IMR-90 (cell line): ENCODE data around the gene CASP8.

Experiments
- TF ChIP-seq, protein P1 (sequence below): conservative IDR thresholded peaks from 2 replicates; pipeline ENCODE4 v1.5.1; 2012; ENCODE audit warnings: mild to moderate bottlenecking, low read depth, low read length, improper control_type of control experiment
- TF ChIP-seq, protein P2 (sequence below): fragments of 150-350 bp; IDR thresholded peaks from 2 replicates; pipeline ENCODE4 v1.6.1; 2017; ENCODE audit warnings: mild to moderate bottlenecking, antibody characterized with exemption, low read length, low read depth

DNA sequence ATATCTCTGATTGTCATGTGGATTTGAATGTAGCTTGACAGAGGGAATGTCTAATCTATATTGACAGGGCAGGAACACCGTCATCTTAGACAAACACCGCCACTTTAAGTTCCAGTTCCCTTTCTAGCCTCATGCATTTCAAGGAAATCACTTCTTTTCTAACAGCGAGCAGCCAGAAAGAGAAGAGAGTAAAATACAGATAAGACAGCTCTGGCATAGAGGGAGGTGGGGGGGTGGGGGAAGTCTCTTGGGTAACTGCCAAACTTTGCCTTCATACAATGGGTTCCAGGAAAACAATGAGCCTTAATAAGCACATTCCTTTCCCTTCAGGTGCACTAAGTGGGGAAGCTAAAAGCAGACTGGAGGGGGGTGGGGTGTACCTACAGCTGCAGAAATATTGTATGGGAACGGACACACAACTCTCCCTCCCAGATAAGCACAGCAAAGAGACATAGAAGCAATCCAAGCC is 40.2 kb upstream of the CASP8 start:
- TF ChIP-seq, protein P1, sequence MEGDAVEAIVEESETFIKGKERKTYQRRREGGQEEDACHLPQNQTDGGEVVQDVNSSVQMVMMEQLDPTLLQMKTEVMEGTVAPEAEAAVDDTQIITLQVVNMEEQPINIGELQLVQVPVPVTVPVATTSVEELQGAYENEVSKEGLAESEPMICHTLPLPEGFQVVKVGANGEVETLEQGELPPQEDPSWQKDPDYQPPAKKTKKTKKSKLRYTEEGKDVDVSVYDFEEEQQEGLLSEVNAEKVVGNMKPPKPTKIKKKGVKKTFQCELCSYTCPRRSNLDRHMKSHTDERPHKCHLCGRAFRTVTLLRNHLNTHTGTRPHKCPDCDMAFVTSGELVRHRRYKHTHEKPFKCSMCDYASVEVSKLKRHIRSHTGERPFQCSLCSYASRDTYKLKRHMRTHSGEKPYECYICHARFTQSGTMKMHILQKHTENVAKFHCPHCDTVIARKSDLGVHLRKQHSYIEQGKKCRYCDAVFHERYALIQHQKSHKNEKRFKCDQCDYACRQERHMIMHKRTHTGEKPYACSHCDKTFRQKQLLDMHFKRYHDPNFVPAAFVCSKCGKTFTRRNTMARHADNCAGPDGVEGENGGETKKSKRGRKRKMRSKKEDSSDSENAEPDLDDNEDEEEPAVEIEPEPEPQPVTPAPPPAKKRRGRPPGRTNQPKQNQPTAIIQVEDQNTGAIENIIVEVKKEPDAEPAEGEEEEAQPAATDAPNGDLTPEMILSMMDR: no peak
- TF ChIP-seq, protein P2, sequence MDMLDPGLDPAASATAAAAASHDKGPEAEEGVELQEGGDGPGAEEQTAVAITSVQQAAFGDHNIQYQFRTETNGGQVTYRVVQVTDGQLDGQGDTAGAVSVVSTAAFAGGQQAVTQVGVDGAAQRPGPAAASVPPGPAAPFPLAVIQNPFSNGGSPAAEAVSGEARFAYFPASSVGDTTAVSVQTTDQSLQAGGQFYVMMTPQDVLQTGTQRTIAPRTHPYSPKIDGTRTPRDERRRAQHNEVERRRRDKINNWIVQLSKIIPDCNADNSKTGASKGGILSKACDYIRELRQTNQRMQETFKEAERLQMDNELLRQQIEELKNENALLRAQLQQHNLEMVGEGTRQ: no peak
